ENCODE data around the gene TANK. TPM values are rescaled to one million over a fixed set of nuclear protein-coding genes. Genes with fewer than 3 reads are reported as not detected.

Gene TANK
- total and polyA plus RNA-seq, 2 of the 13 experiments (the other 11 are each of a cell fraction or from before 2014, with no cell fraction given), result 66.9 to 96.1 TPM

- TF ChIP-seq ZNF574 (CRISPR knock-in tag; IDR thresholded peaks at IDR 0.05) (0 out of 2 replicates have a peak, but pooled peaks have one; percentile 25), SNAPC2 (CRISPR knock-in tag; IDR thresholded peaks at IDR 0.05) (0 out of 2 replicates have a peak, but pooled peaks have one; percentile 33), EEA1 (CRISPR knock-in tag; IDR thresholded peaks at IDR 0.05; ENCODE audit: borderline replicate concordance) (peak; percentile 64; the same call in 1 of the 2 replicates), TBX3 (IDR thresholded peaks at IDR 0.05; ENCODE audit: borderline replicate concordance) (peak; percentile 37; the same call in 1 of the 2 replicates), SALL2 (CRISPR knock-in tag; IDR thresholded peaks at IDR 0.05) (0 out of 2 replicates have a peak, but pooled peaks have one; percentile 36), ZNF83 (CRISPR knock-in tag; IDR thresholded peaks at IDR 0.05; ENCODE audit: borderline replicate concordance) (0 out of 2 replicates have a peak, but pooled peaks have one; percentile 45), KMT2A (CRISPR knock-in tag; IDR thresholded peaks at IDR 0.05) (0 out of 2 replicates have a peak, but pooled peaks have one; percentile 29), ETV6 (CRISPR knock-in tag; conservative IDR thresholded peaks at IDR 0.05) (0 out of 2 replicates have a peak, but pooled peaks have one; percentile 21), REXO4 (CRISPR knock-in tag; IDR thresholded peaks at IDR 0.05; ENCODE audit: borderline replicate concordance) (no peak), ETV5 (CRISPR knock-in tag; IDR thresholded peaks at IDR 0.05; ENCODE audit: borderline replicate concordance) (peak; percentile 19; the same call in 1 of the 2 replicates), ZNF776 (CRISPR knock-in tag; IDR thresholded peaks at IDR 0.05) (peak; percentile 58; the same call in 1 of the 2 replicates), ZBTB7B (CRISPR knock-in tag; IDR thresholded peaks at IDR 0.05) (no peak)
Observed at GRCh38 chr2:161238560-161239325, 78.5 kb downstream of the TANK start (continued).

Measured in HepG2 (cell line).